GM12892 (cell line): ENCODE measurements around the gene URAD.

ENCODE experiments used
- POLR2A ChIP-seq: IDR thresholded peaks from 2 replicates; pipeline ENCODE4 v1.6.1; 2011; ENCODE audit warnings: low read depth, low read length, control low read depth
- POLR2AphosphoS5 ChIP-seq: IDR thresholded peaks from 2 replicates; pipeline ENCODE4 v1.6.1; 2011; ENCODE audit warnings: low read depth, low read length, control low read depth

DNA sequence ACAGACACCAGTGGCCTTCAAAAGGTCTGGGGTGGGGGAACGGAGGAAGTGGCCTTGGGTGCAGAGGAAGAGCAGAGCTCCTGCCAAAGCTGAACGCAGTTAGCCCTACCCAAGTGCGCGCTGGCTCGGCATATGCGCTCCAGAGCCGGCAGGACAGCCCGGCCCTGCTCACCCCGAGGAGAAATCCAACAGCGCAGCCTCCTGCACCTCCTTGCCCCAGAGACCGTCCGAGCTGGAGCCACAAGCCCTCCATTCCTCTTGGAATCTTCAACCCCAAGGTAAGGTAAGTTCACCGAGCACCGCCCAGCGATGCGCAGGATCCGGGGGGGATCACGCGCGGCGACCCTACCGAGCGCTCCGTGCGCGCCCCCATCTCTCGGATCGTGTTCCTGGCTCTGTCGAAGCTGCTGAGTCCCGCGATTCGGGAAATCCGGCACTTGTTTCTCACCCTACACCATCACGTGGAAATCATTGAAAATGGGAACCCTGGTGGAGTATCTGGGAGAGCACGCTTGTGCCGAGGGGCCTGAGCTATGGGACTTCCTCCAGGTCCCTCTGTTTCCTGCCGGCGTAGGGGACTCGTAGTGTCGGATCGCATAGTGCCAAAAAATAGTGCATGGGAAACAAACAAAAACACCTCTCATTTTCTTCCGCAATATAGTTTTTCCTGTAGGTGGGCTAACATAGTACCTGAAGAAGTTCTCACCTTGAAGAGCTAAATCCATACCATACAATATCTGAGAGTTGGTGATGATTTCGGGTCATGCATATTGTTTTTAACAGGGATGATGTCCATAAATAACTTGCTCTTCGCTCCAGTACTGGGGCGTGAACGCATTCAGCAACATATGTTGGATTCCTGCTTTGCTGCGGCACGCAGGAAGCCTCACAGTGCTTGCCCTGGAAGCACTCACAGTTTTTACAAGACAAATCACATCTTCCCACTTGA lies 59.4 kb downstream of the URAD start:
- TF ChIP-seq POLR2A (no peak), POLR2AphosphoS5 (no peak)
